ENCODE measurements around the gene JAZF1. TPM values are rescaled to one million over a fixed set of nuclear protein-coding genes. Genes with fewer than 3 reads are reported as not detected.

Gene JAZF1
- total and polyA plus RNA-seq, 2 of the 8 experiments (the other 6 are each of a cell fraction or from before 2014, with no cell fraction given): 2.6 to 21.8 TPM

DNA sequence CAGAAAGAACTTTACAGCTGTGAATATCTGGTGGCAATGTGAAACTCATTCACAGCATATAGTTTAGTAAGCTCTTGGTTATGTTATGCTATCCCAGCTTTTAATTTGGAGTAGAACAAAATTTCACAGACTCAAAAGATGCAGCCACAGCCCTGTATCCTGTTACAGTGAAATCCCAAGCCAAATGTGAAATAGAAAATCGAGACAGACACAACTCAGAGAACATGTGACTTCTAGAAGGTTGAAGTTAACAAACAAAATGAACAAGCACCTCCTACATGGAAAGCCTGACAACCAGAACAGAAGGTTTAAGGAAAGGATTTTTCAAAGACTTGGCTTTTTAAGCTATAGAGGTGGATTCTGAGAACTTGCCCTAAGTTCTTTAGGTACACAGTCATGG lies 39.6 kb downstream of the JAZF1 start (continued):
- TF ChIP-seq SIRT6 (IDR thresholded peaks at IDR 0.05; ENCODE audit: low read length) (no peak), JUN (IDR thresholded peaks at IDR 0.05; ENCODE audit: low read depth, low read length) (no peak), BCL11A (IDR thresholded peaks at IDR 0.05; ENCODE audit: low read depth in 2 of 2, low read length in 2 of 2) (no peak), EGR1 (IDR thresholded peaks at IDR 0.05; ENCODE audit: borderline replicate concordance, low read depth, low read length) (no peak), MAFK (IDR thresholded peaks at IDR 0.05; ENCODE audit: low read depth, low read length) (no peak), POLR2A (IDR thresholded peaks at IDR 0.05; ENCODE audit: control extremely low read depth in 1 of 2, low read depth in 2 of 2, low read length in 2 of 2) (no peak), HDAC6 (IDR thresholded peaks at IDR 0.05; ENCODE audit: low read depth, low read length) (no peak)

Data from H1 (cell line).